GM10266 (cell line): ENCODE data around the gene TSHZ3.

Experiments used
- DNase-seq: peaks from one replicate; pipeline ENCODE4 v3.0.0; 2012; ENCODE audit errors: extremely low spot score
- CTCF ChIP-seq: IDR thresholded peaks from 2 replicates; pipeline ENCODE4 v1.5.1; 2012; ENCODE audit warnings: mild to moderate bottlenecking, low read depth; ENCODE audit not compliant: control insufficient read depth, insufficient read depth; ENCODE audit errors: missing control alignments

Gene TSHZ3

GRCh38 chr19:31289381-31289880 lies 59.8 kb downstream of the TSHZ3 start:
- no peak for DNase-seq
- no peak for TF ChIP-seq CTCF

- TF ChIP-seq CTCF: no peak
- no peak for DNase-seq
Observed at GRCh38 chr19:31286491-31286890, 62.7 kb downstream of the TSHZ3 start.

- DNase-seq: peak; percentile 22
Observed at GRCh38 chr19:31285744-31286143, 63.5 kb downstream of the TSHZ3 start.

GRCh38 chr19:31284621-31285020 lies 64.6 kb downstream of the TSHZ3 start:
- DNase-seq: no peak
- no peak for TF ChIP-seq CTCF

More at GRCh38 chr19:31285744-31286143, 63.5 kb downstream of the TSHZ3 start:
- TF ChIP-seq CTCF: no peak

- TF ChIP-seq CTCF: no peak
- DNase-seq: no peak
Observed at GRCh38 chr19:31283701-31284100, 65.5 kb downstream of the TSHZ3 start.

GRCh38 chr19:31282346-31282745 lies 66.9 kb downstream of the TSHZ3 start:
- TF ChIP-seq CTCF: no peak
- no peak for DNase-seq

- no peak for DNase-seq
- no peak for TF ChIP-seq CTCF
Observed at GRCh38 chr19:31280287-31281006, 68.8 kb downstream of the TSHZ3 start.
